ENCODE results near the gene IDI1.

DNA sequence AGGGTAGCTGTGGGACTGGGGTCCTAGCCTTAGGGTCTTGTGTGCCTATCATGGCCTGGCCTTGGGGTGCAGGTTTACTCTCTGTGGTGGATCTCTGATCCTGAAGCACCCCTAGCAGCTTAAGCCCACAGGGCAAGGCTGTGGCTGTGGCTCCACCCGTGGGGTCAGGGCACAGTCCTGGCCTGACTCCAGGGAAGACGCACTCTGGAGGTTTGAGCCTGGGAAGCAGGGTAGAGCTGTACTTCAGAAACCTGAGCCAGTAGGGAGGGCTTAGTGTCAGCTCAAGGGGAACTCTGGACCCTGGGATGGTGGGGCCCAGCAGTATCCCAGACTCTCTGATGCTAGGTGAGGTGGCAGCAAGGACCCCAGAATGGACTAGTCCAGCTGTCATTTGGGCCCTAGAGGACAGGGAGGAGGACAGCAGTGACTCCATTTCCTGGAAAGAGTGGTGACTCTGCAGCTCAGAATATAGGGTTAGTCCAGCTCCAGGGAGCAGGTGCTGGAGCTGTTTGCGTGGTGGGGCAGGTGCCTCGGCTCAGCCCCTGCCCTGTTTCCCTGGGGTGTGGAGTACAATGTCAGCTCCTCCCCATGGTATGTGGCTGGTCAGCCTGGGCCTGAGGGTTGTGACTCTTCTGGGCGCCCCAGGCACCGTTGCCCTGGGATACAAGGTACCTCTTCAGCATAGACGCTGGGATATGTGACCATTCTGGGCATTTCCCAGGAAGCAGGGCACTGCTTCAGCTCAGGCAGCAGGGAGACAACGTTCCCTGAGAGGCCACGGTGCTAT, 44.8 kb downstream of the IDI1 start:
- TF ChIP-seq, protein P1, sequence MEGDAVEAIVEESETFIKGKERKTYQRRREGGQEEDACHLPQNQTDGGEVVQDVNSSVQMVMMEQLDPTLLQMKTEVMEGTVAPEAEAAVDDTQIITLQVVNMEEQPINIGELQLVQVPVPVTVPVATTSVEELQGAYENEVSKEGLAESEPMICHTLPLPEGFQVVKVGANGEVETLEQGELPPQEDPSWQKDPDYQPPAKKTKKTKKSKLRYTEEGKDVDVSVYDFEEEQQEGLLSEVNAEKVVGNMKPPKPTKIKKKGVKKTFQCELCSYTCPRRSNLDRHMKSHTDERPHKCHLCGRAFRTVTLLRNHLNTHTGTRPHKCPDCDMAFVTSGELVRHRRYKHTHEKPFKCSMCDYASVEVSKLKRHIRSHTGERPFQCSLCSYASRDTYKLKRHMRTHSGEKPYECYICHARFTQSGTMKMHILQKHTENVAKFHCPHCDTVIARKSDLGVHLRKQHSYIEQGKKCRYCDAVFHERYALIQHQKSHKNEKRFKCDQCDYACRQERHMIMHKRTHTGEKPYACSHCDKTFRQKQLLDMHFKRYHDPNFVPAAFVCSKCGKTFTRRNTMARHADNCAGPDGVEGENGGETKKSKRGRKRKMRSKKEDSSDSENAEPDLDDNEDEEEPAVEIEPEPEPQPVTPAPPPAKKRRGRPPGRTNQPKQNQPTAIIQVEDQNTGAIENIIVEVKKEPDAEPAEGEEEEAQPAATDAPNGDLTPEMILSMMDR (IDR thresholded peaks at IDR 0.05 in 8 of 11, conservative IDR thresholded peaks at IDR 0.05 in 3 of 11): no peak
- no peak for TF ChIP-seq POLR2AphosphoS5 (IDR thresholded peaks at IDR 0.05)
